Stomach (tissue), 4 donors: ENCODE data around the gene RBPJ.

Source experiments
- CTCF ChIP-seq, 7 experiments: fragments of 450-650 bp in 4 of 7; fragments of 200-600 bp in 3 of 7; sonication (generic) in 3 of 7; IDR thresholded peaks; one replicate each; pipeline ENCODE4 v1.5.1; 2016 to 2019; ENCODE audit warnings: antibody characterized with exemption in 7 of 7, control low read depth in 2 of 7, mild to moderate bottlenecking in 1 of 7
- POLR2A ChIP-seq, 4 donors: fragments of 450-650 bp; IDR thresholded peaks; one replicate each; pipeline ENCODE4 v1.6.1; 2016; ENCODE audit warnings: antibody characterized with exemption in 4 of 4, control low read depth in 2 of 4, mild to moderate bottlenecking in 1 of 4, moderate library complexity in 1 of 4
- POLR2AphosphoS5 ChIP-seq, 3 donors: sonication (generic); formaldehyde crosslinking; IDR thresholded peaks; one replicate each; pipeline ENCODE4 v1.6.1; 2016; ENCODE audit warnings: antibody characterized with exemption in 3 of 3

GRCh38 chr4:26482508-26483462, 162.0 kb downstream of the RBPJ start:
- TF ChIP-seq POLR2A (IDR thresholded peaks at IDR 0.05) = no peak
- no peak for TF ChIP-seq CTCF (IDR thresholded peaks at IDR 0.05)
- TF ChIP-seq POLR2AphosphoS5 (IDR thresholded peaks at IDR 0.05) = peak in 1 of 3 donors; percentile 7
